Right lung (tissue), 5 donors: ENCODE measurements around the gene SERPINA5. TPM values are rescaled to one million over a fixed set of nuclear protein-coding genes. Genes with fewer than 3 reads are reported as not detected.

Experiments
- DNase-seq, 2 donors: peaks; one replicate each; pipeline ENCODE4 v3.0.0-alpha.2; 2013
- polyA plus RNA-seq, 5 donors: library from polyadenylated mRNA; unstranded; fragments of 120-200 nt; gene quantifications; one replicate each; pipeline versions ENCODE4 v1.2.1 to v1.2.3, GENCODE V29; 2013; ENCODE audit warnings: inconsistent platforms in 1 of 5, low replicate concordance in 1 of 5; ENCODE audit not compliant: insufficient read length in 5 of 5, insufficient read depth in 1 of 5

The SERPINA5 gene
- polyA plus RNA-seq, 5 donors = 0.28 to 3.7 (median 0.44) TPM

GRCh38 chr14:94548999-94549985, 31.9 kb upstream of the SERPINA5 start:
- DNase-seq = peak; percentile 29 to 49

- DNase-seq = no peak
These were observed 31.2 kb upstream of the SERPINA5 start for GRCh38 chr14:94550041-94550440.

GRCh38 chr14:94555991-94556390, 25.2 kb upstream of the SERPINA5 start:
- DNase-seq = no peak

GRCh38 chr14:94557327-94557726, 23.9 kb upstream of the SERPINA5 start:
- DNase-seq = no peak

GRCh38 chr14:94558842-94559241, 22.4 kb upstream of the SERPINA5 start:
- DNase-seq = no peak

GRCh38 chr14:94559638-94560290, 21.5 kb upstream of the SERPINA5 start:
- DNase-seq = no peak

- DNase-seq = no peak
These were observed 20.9 kb upstream of the SERPINA5 start for GRCh38 chr14:94560291-94560665.

GRCh38 chr14:94560751-94561655, 20.2 kb upstream of the SERPINA5 start, which contains the start of gene SERPINA4:
Gene SERPINA4, plus strand, starts transcription at chr14:94561442. Its CDS starts 2,041 bp downstream, at chr14:94563483.
- DNase-seq = no peak

GRCh38 chr14:94561656-94562010, 19.6 kb upstream of the SERPINA5 start:
- no peak for DNase-seq

- no peak for DNase-seq
These were observed 19.2 kb upstream of the SERPINA5 start for GRCh38 chr14:94562022-94562421.

- no peak for DNase-seq
These were observed 18.0 kb upstream of the SERPINA5 start for GRCh38 chr14:94562941-94563883.

GRCh38 chr14:94564381-94564780, 16.8 kb upstream of the SERPINA5 start:
- no peak for DNase-seq

GRCh38 chr14:94568186-94568585, 13.0 kb upstream of the SERPINA5 start:
- no peak for DNase-seq

GRCh38 chr14:94569381-94570001, 11.7 kb upstream of the SERPINA5 start:
- DNase-seq = no peak

- DNase-seq = no peak
These were observed 11.2 kb upstream of the SERPINA5 start for GRCh38 chr14:94570002-94570400.

GRCh38 chr14:94570440-94570839, 10.8 kb upstream of the SERPINA5 start:
- DNase-seq = no peak

GRCh38 chr14:94571395-94571794, 9.8 kb upstream of the SERPINA5 start:
- DNase-seq = peak; percentile 31 to 34

GRCh38 chr14:94571950-94572349, 9.3 kb upstream of the SERPINA5 start:
- DNase-seq = no peak

- DNase-seq = no peak
These were observed 8.5 kb upstream of the SERPINA5 start for GRCh38 chr14:94572637-94573303.
